Thoracic aorta (tissue), 2 donors: Measurements from ENCODE around the gene ADCY2. TPM values are rescaled to one million over a fixed set of nuclear protein-coding genes. Genes with fewer than 3 reads are reported as not detected.
A peak's percentile ranks its signal among the peaks of the same experiment; 100 is the strongest.

Experiments used
- ATAC-seq: fragments of 150-250 bp; one replicate; pipeline ENCODE4 v1.8.0; 2017; ENCODE audit warnings: low read depth; ENCODE audit not compliant: insufficient number of reproducible peaks, low FRiP score
- DNase-seq: peaks from one replicate; pipeline ENCODE4 v3.0.0-alpha.2; 2020; ENCODE audit warnings: low spot score
- H3K27ac ChIP-seq, 2 donors: fragments of 200-600 bp; sonication (generic); 1 replicate in 1 of 2; 2 replicates in 1 of 2; pipeline ENCODE4 v1.5.1; 2016; ENCODE audit warnings: mild to moderate bottlenecking in 2 of 2, moderate library complexity in 2 of 2
- H3K27me3 ChIP-seq: fragments of 200-600 bp; sonication (generic); replicated peaks from 2 replicates; pipeline ENCODE4 v1.6.0; 2016; ENCODE audit warnings: mild to moderate bottlenecking; ENCODE audit not compliant: insufficient read depth
- H3K36me3 ChIP-seq: fragments of 200-600 bp; sonication (generic); one replicate; pipeline ENCODE4 v1.5.1; 2016
- H3K4me1 ChIP-seq, 2 donors: fragments of 200-600 bp; sonication (generic); 1 replicate in 1 of 2; 2 replicates in 1 of 2; pipeline versions ENCODE4 v1.5.1 to v1.6.0; 2016; ENCODE audit warnings: low read depth in 2 of 2, mild to moderate bottlenecking in 1 of 2; ENCODE audit not compliant: control insufficient read depth in 1 of 2
- H3K4me3 ChIP-seq: fragments of 200-600 bp; sonication (generic); 2 replicates; pipeline ENCODE4 v1.5.1; 2016; ENCODE audit warnings: mild to moderate bottlenecking
- H3K9me3 ChIP-seq: fragments of 200-600 bp; sonication (generic); 2 replicates; pipeline ENCODE4 v1.5.1; 2016
- total RNA-seq, 2 donors: library from RNA; depleted of rRNA; stranded (reverse); fragments of >200 nt; gene quantifications; one replicate each; pipeline versions ENCODE4 v1.1.0 to v1.2.3, GENCODE V29; 2016
- TF ChIP-seq, protein P1 (sequence below): fragments of 200-600 bp; sonication (generic); IDR thresholded peaks from one replicate; pipeline ENCODE4 v1.5.1; 2019; ENCODE audit warnings: antibody characterized with exemption

ADCY2 gene
- total RNA-seq, 2 donors from 2014 or later, result 5.0 to 14.8 TPM

DNA sequence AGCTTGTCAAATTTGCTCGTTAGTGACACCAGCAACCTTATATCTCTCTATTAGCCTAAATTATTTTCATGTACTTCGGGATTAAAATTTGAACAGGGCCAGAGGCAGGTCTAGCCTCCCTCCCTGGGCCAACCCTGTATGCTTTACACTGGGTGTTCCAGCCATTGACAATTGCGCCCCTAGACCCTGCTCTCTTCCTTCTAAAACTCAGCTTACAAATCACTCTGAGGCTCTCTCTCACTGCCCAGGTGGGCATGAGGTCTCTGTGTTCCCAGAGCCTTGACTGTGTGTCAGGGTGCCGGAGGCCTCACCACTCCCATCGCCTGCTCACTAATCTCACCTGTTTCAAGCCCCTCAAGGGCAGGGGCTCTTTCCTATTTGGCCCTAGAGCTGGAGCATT is 461.4 kb downstream of the ADCY2 start:
- peaks cover 21% of the 10 kb centered on the region for H3K36me3 ChIP-seq
- TF ChIP-seq, protein P1, sequence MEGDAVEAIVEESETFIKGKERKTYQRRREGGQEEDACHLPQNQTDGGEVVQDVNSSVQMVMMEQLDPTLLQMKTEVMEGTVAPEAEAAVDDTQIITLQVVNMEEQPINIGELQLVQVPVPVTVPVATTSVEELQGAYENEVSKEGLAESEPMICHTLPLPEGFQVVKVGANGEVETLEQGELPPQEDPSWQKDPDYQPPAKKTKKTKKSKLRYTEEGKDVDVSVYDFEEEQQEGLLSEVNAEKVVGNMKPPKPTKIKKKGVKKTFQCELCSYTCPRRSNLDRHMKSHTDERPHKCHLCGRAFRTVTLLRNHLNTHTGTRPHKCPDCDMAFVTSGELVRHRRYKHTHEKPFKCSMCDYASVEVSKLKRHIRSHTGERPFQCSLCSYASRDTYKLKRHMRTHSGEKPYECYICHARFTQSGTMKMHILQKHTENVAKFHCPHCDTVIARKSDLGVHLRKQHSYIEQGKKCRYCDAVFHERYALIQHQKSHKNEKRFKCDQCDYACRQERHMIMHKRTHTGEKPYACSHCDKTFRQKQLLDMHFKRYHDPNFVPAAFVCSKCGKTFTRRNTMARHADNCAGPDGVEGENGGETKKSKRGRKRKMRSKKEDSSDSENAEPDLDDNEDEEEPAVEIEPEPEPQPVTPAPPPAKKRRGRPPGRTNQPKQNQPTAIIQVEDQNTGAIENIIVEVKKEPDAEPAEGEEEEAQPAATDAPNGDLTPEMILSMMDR, result no peak
- no peak overlapping the region for H3K4me3 ChIP-seq
- peaks cover 0 to 6% of the 10 kb centered on the region in 2 donors for H3K4me1 ChIP-seq
- no peaks in the 10 kb centered on the region for H3K27me3 ChIP-seq
- no peaks in the 10 kb centered on the region for H3K9me3 ChIP-seq
- ATAC-seq (no peak), DNase-seq (no peak)
- no peak overlapping the region for H3K27ac ChIP-seq

DNA sequence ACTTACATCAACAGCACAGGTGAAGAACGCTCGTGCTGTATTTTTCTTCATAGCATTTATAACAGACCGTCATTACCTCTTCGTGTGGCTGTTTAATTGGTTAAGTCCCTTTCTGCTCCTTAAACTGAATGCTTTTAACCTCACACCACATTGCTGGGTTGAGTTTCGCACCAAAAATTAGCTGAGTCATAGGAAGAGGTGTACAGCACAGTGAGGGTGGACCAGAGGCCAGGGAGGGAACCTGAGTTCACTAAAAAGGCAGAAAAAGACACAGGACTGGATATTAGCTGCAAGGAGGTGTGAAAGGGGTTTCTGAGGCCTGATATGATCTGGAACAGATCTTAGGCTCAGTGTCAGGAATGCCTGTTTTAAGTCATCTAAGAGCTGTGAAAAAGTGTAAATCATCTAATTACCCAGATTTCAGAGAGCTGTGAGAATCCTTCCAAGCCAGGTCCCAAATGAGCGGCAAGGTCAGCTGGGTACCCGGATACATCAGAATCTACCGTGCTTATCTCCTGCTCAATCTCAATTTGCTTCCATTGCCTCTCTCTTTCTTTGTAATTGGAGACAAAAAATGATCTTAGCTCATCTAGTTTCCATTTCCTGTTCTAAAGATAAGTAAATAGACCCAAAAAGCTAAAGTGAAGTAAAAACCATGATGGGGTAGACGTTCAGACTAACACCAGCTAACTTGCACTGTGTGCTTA is 462.1 kb downstream of the ADCY2 start:
- no peaks in the 10 kb centered on the region for H3K4me1 ChIP-seq
- H3K4me3 ChIP-seq, result no peak overlapping the region
- ATAC-seq (no peak), DNase-seq (no peak)
- no peaks in the 10 kb centered on the region for H3K27me3 ChIP-seq
- H3K36me3 ChIP-seq, result peaks cover 21% of the 10 kb centered on the region
- no peak overlapping the region for H3K27ac ChIP-seq
- TF ChIP-seq, protein P1, result no peak
- no peaks in the 10 kb centered on the region for H3K9me3 ChIP-seq

DNA sequence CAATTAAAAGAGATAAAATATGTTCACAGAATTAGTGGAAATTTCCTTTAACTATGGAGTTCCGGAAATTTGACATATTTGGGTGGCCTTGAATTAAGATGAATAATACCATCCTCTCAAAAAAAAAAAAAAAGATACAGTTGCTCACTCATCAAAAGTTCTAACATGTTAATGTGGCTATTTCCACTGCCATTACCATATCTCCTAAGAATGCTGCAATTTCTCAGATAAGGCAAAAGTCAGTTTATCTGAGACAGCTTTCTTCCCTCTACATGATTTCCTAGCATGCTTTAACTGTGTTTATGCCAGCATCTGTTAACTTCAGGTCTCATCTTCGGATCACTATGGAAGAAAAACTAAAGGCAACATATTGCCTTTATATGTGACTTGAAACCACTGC is 470.3 kb downstream of the ADCY2 start:
- Histone ChIP-seq H3K4me3 (no peak overlapping the region), H3K27ac (no peak overlapping the region), H3K36me3 (peaks cover 2% of the 10 kb centered on the region), H3K4me1 (peaks cover 9 to 30% of the 10 kb centered on the region in 2 donors), H3K27me3 (no peaks in the 10 kb centered on the region), H3K9me3 (no peaks in the 10 kb centered on the region)
- TF ChIP-seq, protein P1, result no peak
- no peak for DNase-seq
- ATAC-seq, result no peak

DNA sequence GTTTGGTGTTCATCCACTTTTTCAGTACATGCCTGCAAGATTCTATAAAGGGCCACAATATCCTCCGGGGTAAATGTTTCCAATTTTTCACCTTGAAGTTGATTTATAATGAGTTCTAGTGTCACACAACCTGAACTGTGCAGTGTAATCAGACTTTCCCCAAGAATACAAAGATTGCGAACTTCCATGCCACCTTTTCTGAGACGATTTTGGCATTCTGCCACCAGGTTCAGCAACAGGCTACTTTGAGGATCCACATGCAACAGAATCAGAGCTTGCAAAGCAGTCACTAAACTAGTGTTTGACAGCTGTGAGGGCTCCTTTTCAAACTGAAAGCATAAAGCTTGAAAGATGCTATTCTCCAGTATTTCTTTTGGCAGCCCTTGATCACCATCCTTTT is 471.3 kb downstream of the ADCY2 start:
- Histone ChIP-seq H3K4me1 (peaks cover 9 to 34% of the 10 kb centered on the region in 2 donors), H3K27ac (no peak overlapping the region), H3K36me3 (no peaks in the 10 kb centered on the region), H3K4me3 (no peak overlapping the region), H3K9me3 (no peaks in the 10 kb centered on the region), H3K27me3 (no peaks in the 10 kb centered on the region)
- TF ChIP-seq, protein P1, result no peak
- ATAC-seq (no peak), DNase-seq (no peak)

DNA sequence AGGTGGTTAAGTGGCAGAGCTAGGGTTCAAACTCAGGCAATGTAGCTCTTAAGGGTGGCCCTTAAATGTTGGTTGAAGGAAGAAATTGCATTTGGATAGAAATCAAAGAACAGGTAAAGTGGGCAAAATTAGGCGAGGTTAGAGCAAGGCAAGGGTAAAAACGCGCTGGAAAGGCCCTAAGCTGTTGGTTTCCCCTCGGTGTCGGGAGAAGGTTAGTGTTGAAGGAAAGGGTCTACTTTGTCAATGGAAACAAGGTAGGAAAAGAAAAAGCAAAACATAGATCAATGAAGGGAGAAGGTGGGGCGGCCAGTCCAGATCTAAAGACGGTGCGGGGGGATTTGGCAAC is 472.5 kb downstream of the ADCY2 start:
- Histone ChIP-seq H3K27ac (peak overlapping the region; percentile 56 to 60), H3K4me3 (peak overlapping the region; percentile 83), H3K9me3 (no peaks in the 10 kb centered on the region), H3K27me3 (no peaks in the 10 kb centered on the region), H3K4me1 (peaks cover 9 to 34% of the 10 kb centered on the region in 2 donors), H3K36me3 (no peaks in the 10 kb centered on the region)
- DNase-seq, result no peak
- no peak for ATAC-seq
- TF ChIP-seq, protein P1, result no peak
